GM12873 (cell line): ENCODE results near the gene TWF2.

ENCODE experiments used
- TF ChIP-seq, protein P1 (sequence below): IDR thresholded peaks from 2 replicates; pipeline ENCODE4 v1.5.1; 2012; ENCODE audit warnings: low read depth, mild to moderate bottlenecking, moderate library complexity, low read length, control low read depth; ENCODE audit not compliant: insufficient read depth; ENCODE audit errors: missing control alignments

Gene TWF2

DNA sequence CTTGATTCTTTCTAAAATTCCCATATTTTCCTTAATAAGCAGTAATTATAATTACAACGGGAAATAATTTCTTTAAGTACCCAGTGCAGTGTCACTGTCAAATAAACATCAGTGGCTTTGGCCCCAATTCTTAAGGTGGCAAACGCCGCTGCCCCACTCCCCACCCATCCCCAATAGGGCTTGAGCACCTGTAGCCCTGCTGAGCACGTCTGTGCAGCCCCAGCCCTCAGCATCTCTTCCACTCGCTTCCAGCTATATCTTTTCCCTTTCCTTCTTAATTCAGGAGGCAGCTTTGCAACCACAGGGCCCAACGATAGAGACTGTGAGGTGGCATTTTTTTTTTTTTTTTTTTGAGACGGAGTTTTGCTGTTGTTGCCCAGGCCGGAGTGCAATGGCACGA lies 15.7 kb upstream of the TWF2 start:
- TF ChIP-seq, protein P1, sequence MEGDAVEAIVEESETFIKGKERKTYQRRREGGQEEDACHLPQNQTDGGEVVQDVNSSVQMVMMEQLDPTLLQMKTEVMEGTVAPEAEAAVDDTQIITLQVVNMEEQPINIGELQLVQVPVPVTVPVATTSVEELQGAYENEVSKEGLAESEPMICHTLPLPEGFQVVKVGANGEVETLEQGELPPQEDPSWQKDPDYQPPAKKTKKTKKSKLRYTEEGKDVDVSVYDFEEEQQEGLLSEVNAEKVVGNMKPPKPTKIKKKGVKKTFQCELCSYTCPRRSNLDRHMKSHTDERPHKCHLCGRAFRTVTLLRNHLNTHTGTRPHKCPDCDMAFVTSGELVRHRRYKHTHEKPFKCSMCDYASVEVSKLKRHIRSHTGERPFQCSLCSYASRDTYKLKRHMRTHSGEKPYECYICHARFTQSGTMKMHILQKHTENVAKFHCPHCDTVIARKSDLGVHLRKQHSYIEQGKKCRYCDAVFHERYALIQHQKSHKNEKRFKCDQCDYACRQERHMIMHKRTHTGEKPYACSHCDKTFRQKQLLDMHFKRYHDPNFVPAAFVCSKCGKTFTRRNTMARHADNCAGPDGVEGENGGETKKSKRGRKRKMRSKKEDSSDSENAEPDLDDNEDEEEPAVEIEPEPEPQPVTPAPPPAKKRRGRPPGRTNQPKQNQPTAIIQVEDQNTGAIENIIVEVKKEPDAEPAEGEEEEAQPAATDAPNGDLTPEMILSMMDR, result no peak

DNA sequence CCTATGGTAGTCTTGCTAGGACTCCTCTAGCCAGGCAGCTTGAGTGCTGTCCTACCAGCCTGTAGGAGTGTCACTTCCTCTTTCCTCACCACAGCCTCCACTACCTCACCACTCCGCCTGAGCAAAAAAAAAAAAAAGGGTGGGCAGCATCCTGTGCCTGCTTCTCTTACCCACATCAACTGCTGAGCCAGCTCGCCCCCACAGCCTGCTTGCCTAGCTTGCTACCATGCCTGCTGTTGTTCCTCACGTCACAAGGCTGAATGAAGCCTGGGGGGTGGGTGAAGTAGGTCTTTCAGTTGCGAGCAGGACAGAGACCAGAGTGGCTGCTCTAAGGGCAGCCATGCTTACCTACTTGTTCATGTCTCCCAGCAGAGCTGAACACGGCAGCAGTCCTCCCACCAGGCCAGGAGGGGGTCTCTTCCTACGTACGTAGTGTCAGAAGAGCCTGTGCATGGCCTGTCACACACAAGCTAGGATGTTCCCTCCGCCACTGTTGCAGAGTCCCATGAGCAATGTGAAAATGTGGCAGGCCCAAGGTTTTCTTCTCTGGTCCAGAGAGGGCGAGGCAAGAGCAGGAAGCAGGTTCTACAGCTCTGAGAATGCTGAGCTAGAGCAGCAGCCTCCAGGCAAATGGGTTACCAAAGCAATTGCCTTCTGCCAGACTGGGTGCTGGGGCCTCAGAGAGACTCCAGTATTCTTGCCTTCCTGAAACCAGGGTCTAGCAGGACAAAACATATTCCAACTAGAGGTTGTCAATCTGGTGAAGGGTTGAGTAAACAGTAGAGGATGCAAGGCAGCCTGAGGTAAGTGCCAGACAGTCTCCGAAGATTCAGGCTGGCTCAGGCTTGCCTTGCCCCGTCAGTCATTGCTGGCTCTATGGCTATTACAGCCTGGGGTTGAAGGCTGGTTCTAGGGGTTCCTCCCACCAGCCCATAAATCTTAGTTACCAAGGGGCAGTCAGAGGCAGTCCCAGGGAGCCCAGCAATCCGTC lies 14.7 kb upstream of the TWF2 start:
- TF ChIP-seq, protein P1, result no peak

DNA sequence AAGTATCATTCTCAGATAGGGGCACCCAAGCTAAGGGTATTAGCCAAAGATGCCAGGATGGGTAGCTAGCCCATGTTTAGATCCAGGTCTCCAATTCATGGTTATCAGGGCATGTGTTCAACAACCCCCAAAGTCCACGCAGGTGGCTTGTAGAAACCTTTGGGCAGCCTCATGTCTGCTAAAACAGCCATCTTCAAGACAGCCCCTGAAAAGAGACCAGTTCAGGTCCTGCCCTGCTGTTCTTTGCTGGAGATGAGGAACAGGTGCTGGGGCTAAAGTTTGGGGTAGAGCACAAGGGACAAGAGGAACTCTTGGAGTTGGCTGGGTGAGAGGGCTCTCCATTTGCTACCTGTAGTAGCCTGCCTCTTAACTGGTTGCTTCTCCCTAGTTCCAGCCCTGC lies 11.2 kb upstream of the TWF2 start:
- TF ChIP-seq, protein P1, result no peak

DNA sequence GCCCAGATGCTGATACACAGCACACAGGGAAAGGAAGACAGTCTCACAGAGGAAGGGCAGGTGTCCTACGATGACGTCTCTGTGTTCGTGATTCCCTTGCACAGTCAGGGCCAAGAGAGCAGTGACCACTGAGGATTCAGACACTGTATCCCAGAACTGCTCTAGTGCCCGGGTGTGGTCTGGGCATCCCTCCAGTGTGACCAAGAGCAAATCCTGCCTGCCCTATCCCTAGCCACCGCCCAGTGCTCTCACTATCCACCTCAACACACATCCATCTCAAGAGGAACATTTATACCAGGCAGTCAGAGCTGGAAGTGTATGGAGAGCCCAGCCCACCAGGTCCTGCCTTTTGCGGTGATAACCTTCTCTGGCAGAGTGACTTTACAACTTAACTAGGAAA lies 10.7 kb upstream of the TWF2 start:
- TF ChIP-seq, protein P1, result no peak

DNA sequence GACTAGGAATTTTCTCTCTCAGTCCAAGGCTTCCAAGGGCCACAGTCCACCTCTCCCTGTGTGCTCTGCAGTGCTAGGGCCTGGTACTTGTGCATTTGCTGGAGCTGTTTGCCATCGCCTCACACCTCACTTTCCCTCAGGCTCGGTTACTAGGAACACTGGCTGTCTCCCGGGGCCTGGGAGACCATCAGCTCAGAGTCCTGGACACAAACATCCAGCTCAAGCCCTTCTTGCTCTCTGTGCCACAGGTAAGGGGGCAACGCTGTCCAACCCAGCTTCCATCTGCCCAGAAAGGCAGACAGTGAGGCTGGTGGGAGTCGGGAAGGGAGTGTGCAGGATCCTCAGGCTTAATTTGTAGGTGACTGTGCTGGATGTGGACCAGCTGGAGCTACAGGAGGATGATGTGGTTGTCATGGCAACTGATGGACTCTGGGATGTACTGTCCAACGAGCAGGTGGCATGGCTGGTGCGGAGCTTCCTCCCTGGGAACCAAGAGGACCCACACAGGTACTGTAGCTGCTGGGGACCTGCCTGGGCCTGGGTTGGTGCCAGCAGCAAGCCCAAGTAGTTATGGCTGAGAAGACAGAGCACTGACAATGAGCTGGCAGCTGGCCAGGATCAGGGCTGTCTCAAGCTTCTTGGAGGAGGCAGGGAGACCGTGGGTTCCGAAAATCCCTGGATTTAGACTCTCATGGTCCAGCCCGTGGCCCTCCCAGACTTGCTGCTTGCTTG lies 10.0 kb upstream of the TWF2 start:
- TF ChIP-seq, protein P1, result no peak

DNA sequence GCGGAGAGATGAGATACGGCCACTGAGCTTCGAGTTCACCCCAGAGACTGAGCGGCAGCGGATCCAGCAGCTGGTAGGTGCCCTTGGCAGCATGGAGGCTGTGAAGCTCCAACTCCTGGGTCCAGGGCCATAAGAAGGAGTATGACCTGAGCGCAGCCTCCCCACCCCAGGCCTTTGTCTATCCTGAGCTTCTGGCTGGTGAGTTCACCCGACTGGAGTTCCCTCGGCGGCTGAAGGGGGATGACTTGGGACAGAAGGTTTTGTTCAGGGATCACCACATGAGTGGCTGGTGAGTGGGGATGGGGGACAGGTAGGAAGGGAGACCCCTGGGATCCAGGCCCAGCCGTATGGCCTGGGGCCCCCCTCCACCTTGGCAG lies 9.2 kb upstream of the TWF2 start:
- TF ChIP-seq, protein P1, result no peak
